ENCODE results near the gene ARHGEF28.

GRCh38 chr5:73739650-73740049 is 113.7 kb downstream of the ARHGEF28 start:
- TF ChIP-seq CTCF (conservative IDR thresholded peaks at IDR 0.05; ENCODE audit: low read length), result no peak
- no peak for TF ChIP-seq EZH2phosphoT487 (IDR thresholded peaks at IDR 0.05; ENCODE audit: borderline replicate concordance)

All from Loucy (cell line).